Endothelial cell of umbilical vein (primary cell): ENCODE results near the gene KSR1.

Source experiments
- EZH2 ChIP-seq: IDR thresholded peaks from 2 replicates; pipeline ENCODE4 v1.6.1; 2012; ENCODE audit warnings: borderline replicate concordance, low read depth, mild to moderate bottlenecking, moderate library complexity, low read length, inconsistent platforms; ENCODE audit not compliant: severe bottlenecking
- GATA2 ChIP-seq: IDR thresholded peaks from 2 replicates; pipeline ENCODE4 v1.7.0; 2011; ENCODE audit warnings: low read depth, mild to moderate bottlenecking, moderate library complexity, mixed read lengths, low read length; ENCODE audit not compliant: insufficient read length, insufficient read depth
- MYC ChIP-seq: IDR thresholded peaks from one replicate; pipeline ENCODE4 v1.6.1; 2011; ENCODE audit warnings: mild to moderate bottlenecking, low read depth, low read length
- POLR2A ChIP-seq: IDR thresholded peaks from 2 replicates; pipeline ENCODE4 v1.6.1; 2012; ENCODE audit warnings: low read depth, mild to moderate bottlenecking, control low read depth, low read length
- TF ChIP-seq, protein P1 (sequence below), 2 donors: IDR thresholded peaks; 1 replicate in 1 of 2; 2 replicates in 1 of 2; pipeline ENCODE4 v1.5.1; 2011; ENCODE audit warnings: low read length in 2 of 2, mild to moderate bottlenecking in 2 of 2, moderate library complexity in 2 of 2, control low read depth in 1 of 2, inconsistent platforms in 1 of 2, low read depth in 1 of 2; ENCODE audit not compliant: insufficient read depth in 1 of 2; ENCODE audit errors: extremely low read depth in 1 of 2
- TF ChIP-seq, protein P2 (sequence below): IDR thresholded peaks from 2 replicates; pipeline ENCODE4 v1.6.1; 2011; ENCODE audit not compliant: insufficient read depth, insufficient read length

DNA sequence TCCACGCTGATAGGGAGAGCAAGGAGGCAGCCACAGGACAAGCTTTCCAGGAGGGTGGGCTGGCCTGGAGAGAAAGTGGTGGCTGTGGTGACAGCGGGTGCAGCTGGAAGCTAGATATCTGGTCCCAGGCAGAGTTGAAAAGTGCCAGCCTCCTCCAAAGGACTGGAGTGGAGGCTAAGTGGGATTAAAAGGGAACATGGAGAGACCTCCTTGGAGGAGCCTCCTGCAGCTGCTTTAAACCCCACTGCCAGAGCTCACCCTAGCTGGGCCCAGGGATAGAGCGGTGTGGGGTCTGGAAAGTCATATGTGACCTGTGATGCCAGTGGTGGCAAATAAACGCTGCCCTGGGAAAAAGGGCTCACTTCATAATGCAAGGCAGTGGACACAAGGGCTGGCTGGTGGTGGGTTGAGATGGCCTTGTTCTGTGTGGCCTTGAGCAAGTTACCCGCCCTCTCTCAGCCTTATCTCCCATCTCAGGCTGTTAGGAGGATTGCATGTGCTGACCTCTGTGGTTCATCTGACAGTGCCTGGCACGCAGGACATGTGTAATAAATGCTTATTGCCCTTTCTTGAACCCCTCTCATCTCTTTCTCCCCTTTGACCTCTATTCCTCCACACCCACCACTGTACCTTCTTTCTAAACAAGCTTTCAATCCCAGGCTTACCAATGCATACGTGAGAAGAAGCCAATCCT is 113.8 kb downstream of the KSR1 start:
- TF ChIP-seq EZH2, result no peak
- TF ChIP-seq, protein P1, sequence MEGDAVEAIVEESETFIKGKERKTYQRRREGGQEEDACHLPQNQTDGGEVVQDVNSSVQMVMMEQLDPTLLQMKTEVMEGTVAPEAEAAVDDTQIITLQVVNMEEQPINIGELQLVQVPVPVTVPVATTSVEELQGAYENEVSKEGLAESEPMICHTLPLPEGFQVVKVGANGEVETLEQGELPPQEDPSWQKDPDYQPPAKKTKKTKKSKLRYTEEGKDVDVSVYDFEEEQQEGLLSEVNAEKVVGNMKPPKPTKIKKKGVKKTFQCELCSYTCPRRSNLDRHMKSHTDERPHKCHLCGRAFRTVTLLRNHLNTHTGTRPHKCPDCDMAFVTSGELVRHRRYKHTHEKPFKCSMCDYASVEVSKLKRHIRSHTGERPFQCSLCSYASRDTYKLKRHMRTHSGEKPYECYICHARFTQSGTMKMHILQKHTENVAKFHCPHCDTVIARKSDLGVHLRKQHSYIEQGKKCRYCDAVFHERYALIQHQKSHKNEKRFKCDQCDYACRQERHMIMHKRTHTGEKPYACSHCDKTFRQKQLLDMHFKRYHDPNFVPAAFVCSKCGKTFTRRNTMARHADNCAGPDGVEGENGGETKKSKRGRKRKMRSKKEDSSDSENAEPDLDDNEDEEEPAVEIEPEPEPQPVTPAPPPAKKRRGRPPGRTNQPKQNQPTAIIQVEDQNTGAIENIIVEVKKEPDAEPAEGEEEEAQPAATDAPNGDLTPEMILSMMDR (IDR thresholded peaks at IDR 0.05; ENCODE audit: extremely low read depth in 1 of 2, insufficient read depth in 1 of 2, low read depth in 1 of 2, low read length in 2 of 2), result no peak
- TF ChIP-seq POLR2A, result no peak
- TF ChIP-seq GATA2, result no peak
- TF ChIP-seq, protein P2, sequence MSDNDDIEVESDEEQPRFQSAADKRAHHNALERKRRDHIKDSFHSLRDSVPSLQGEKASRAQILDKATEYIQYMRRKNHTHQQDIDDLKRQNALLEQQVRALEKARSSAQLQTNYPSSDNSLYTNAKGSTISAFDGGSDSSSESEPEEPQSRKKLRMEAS, result no peak
- no peak for TF ChIP-seq MYC
